HT1080 (cell line): ENCODE measurements around the gene PODXL. TPM values are rescaled to one million over a fixed set of nuclear protein-coding genes. Genes with fewer than 3 reads are reported as not detected.
A peak's percentile ranks its signal among the peaks of the same experiment; 100 is the strongest.
"Not testable (repeated sequence)": the region's sequence is repeated elsewhere in the genome, so short reads cannot be mapped to it uniquely, and the experiment has no call there.

Experiments used
- DNase-seq: peaks from one replicate; pipeline ENCODE4 v3.0.0-alpha.2; 2015; ENCODE audit warnings: low read depth
- total RNA-seq: library from RNA; depleted of rRNA; stranded (reverse); fragments of >200 nt; shearing (Covaris generic); gene quantifications from 2 replicates; pipeline ENCODE4 v1.2.3, GENCODE V29; 2014

Gene PODXL
- total RNA-seq, 1 experiment from 2014 or later: 131 TPM

GRCh38 chr7:131495669-131496498 is 60.5 kb downstream of the PODXL start:
- DNase-seq: no peak

DNA sequence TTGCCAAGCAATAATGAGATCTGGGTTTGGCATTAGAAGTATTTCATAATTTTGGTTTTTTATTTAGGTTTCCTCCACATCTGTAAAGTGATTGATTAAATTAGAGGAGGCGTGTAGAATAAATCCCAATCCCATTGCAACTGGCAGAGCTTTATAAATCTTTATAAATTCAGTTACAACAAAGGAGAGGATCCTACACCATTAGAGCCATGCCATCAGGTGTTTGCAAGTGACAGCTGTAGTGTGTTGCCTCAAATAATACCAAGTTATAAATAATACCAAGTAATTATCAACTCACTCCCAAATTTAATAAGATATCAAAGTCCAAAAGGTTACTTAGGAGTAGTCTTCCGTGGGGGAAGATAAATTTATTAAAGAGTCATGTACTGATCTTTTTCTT is 62.2 kb downstream of the PODXL start:
- DNase-seq: no peak

GRCh38 chr7:131493581-131493980 is 62.8 kb downstream of the PODXL start:
- DNase-seq: no peak

- no peak for DNase-seq
These were observed 63.3 kb downstream of the PODXL start for GRCh38 chr7:131493081-131493480.

- DNase-seq: no peak
These were observed 66.5 kb downstream of the PODXL start for GRCh38 chr7:131489881-131490280.

DNA sequence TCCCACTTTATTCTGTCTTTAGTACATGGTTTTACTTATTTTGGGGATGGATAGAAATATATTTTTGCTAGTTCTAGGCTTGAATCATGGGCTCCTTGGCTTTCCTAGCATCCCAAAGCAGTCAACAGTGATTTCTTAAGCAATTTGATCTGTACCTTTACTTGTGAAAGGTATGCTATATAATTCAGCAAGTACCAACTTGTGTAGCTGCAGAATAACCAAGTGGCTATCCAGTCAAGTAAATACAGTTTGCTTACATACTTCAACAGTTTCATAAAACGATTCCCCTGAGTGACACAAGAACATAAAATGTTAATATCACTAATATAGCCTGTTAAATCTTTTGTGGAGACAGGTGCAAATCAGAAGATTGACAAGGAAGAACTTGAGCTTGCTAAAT is 67.2 kb downstream of the PODXL start:
- no peak for DNase-seq

DNA sequence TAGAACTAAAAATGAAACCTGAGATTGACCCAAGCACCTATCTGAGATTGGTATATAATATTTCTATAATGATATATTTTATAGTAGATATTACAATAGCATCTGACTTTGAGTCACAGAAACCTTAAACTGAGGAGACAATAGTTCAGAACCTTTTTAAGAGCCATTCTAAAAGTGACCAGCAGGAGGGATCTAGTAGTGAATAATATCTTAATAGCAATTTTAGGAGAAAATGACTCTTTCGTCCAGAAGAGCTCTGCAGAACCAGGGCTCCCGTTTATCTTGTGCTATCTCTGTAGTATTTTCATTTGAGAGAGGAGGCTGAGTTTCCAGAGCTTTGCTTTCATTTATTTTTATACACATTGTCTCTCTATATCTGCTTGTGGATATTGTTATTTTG is 68.1 kb downstream of the PODXL start:
- no peak for DNase-seq

- DNase-seq: no peak
These were observed 69.2 kb downstream of the PODXL start for GRCh38 chr7:131487217-131487616.

DNA sequence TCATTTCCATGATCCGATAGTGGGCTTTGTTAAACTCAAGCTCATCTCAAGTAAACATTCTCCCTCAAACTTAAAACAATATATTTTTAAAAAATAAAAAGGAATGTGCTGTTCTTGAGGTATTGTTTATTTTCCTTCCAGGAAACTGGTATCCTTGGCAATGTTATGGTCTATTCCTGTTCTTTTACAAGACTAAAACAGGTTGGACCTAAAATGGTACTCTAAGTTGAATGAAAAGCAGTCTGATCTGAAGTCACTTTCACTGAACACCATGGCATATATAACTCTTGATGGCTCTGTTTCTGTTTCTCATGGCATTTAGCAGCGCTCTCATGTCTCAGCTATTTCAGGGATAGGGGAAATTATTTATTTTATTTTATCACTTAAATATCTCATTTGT is 70.1 kb downstream of the PODXL start:
- no peak for DNase-seq

- no peak for DNase-seq
These were observed 72.8 kb downstream of the PODXL start for GRCh38 chr7:131483586-131483985.

GRCh38 chr7:131482800-131483199 is 73.6 kb downstream of the PODXL start:
- DNase-seq: no peak

GRCh38 chr7:131480384-131481315 is 75.8 kb downstream of the PODXL start:
- peak; percentile 70 for DNase-seq

- no peak for DNase-seq
These were observed 79.7 kb downstream of the PODXL start for GRCh38 chr7:131476740-131477139.

- no peak for DNase-seq
These were observed 85.0 kb downstream of the PODXL start for GRCh38 chr7:131471250-131472004.

GRCh38 chr7:131467788-131468187 is 88.6 kb downstream of the PODXL start:
- no peak for DNase-seq

- no peak for DNase-seq
These were observed 89.6 kb downstream of the PODXL start for GRCh38 chr7:131466735-131467365.

DNA sequence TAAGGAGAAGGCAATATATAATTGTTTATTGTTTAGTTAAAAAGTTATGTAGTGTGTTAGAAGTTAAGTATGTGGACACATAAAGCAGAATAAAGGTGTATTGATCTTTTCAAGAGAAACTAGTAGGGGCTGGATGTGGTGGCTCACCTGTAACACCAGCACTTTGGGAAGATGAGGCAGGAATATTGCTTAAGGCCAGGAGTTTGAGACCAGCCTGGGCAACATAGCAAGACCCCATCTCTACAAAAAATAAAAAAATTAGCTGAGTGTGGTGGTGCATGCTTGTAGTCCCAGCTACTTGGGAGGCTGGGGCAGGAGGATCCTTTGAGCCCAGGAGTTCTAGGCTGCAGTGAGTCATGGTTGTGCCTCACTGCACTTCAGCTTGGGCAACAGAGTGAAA is 93.7 kb downstream of the PODXL start:
- DNase-seq: not testable (repeated sequence)

GRCh38 chr7:131462059-131462458 is 94.4 kb downstream of the PODXL start:
- no peak for DNase-seq

DNA sequence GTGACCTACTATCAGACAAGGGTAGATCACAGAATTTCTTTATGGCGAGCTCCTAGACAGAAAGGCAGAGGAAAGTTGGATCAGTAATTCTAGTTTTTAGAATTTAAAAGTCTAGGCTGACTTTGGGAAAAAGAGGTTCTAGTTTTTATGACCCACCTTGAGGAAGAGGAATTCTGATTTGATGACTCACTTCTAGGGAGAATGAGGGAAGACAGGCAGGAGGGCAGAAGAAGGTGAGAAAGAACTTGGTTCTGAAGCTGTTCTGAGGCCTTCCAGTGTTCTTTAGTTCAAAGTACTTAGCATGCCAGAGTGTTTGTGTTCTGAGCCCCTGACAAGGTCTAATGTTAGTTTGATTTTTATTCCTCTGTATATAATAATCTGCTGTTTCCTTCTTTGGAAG is 97.2 kb downstream of the PODXL start:
- peak; percentile 38 for DNase-seq

- no peak for DNase-seq
These were observed 100.1 kb downstream of the PODXL start for GRCh38 chr7:131456338-131456737.

- DNase-seq: no peak
These were observed 100.9 kb downstream of the PODXL start for GRCh38 chr7:131455546-131455945.
